CD1c-positive myeloid dendritic cell (primary cell): Measurements from ENCODE around the gene MLLT6.
A peak's percentile ranks its signal among the peaks of the same experiment; 100 is the strongest.
"Not testable (repeated sequence)": the region's sequence is repeated elsewhere in the genome, so short reads cannot be mapped to it uniquely, and the experiment has no call there.

Experiments used
- DNase-seq: peaks from one replicate; pipeline ENCODE4 v3.0.0-alpha.2; 2016; ENCODE audit errors: extremely low spot score

MLLT6 gene

DNA sequence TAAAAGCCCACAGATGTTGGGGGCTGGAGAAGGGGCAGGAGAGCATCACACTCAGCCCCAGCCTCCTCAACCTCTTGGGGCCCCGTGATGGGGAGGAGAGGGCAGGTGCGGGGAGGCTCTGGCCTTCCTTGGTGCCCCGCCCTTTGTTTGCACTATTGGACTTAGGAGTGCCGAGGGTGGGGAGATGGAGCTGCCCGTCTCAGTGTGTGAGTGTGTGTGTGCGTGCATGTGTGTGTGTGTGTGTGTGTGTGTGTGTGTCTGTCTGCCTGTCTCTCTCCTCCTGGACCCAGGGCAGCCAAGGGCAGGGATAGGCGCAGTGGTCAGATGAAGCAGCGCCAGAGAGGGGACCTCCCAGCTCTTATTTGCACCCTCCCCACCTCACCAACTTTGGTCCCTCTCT is 21.1 kb downstream of the MLLT6 start:
- not testable (repeated sequence) for DNase-seq

DNA sequence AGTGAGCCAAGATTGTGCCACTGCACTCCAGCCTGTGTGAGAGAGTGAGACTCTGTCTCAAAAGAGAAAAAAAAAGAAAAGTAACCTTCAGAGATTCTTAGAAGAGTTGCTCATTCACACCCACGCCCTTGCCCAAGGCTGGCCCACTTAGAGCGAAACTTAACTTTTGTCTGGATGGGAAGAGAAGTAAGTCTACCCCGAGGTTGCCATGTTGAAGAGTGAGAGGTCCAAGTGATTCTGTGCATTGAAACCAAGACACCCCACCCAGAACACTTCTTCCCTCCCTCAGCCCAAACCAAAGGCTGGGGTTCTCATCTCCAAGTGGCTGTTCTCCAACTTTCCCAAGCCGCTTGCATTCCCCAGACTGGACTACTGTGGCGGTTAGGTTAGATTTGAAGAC is 22.7 kb downstream of the MLLT6 start:
- peak; percentile 91 for DNase-seq

DNA sequence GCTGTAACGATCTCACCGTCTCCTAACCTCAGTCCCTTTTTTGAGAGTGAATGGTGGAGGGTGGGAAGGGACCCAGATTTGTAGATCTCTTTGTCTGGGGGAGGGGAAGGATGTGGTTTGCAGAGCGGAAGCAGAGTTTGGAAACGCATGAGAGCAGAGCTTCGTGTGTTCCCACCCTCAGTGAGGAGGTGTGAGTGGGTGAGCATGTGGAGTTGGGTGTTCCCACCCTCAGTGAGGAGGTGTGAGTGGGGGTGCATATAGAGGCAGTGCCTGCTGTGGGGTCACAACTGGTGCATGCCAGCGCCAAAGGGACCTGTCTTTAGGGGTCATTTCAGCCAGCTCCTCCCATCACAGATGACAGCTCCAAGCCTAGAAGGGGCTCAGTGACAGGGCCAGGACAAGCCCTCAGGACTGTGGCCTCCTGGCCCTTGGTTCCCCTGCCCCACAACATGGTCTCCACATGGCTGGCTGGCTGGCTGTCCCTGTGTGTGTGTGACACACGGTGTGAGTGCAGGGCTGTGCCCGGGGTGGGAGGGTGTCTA is 23.3 kb downstream of the MLLT6 start:
- peak; percentile 64 for DNase-seq

DNA sequence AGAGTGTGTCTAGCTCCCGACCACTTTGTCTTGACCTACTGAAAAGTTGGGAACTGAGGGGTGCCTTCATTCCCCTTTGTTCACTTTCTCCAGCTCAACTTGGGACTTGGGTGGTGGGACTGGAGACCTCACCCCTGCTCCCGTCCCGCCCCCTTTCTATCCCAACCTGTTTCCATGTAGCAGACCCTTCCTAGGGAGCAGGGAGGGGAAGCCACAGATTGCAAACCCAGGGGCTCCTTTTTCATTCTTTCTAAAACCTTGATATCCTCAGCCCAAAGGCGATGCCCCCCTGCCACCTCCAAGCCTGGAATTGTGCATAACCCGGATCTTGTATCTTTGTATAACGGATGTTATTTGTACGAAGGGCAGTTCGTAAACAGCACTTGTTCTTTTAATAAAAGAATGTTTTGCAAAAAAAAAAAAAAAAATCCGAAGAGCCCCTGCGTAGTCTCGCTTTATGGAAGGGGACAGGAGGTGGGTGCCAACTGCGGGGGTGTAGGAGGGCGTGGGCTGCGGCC is 24.4 kb downstream of the MLLT6 start:
- DNase-seq: no peak

DNA sequence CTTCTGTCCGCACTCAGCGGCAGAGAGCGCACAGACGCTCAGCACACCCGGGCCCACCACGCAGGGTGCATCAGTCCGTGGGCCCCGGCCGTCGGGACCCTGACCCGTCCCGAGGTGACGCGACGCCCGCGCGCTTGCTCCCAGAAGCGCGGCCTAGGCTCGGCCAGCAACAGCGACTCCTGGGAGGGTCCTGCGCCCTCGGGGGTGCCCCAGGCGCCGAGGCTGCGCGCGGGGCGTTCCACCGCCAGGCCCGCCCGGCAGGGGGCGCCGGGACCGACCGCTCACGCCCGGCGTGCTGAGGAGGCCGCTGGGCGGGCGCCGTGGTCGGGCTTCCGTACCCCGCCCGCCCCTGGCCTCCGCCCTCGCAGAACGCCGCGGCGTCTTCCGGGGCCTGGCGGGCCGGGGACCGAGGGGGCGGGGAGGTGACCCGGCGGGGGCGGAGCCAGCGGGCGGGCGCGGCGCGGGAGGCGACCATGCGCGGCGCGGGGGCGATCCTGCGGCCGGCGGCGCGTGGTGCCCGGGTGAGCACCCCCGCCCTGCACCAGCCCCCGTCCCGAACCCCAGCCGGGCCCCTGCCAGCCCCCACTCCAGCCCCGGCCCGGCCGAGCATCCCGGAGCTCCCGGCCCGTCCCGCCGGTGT is 24.9 kb downstream of the MLLT6 start, which contains the start of gene CISD3:
TSS of gene CISD3 (plus strand) at position 456 of the 640 bp plus-strand sequence. CDS start at position 474, 18 bp downstream.
- DNase-seq: peak; percentile 85

DNA sequence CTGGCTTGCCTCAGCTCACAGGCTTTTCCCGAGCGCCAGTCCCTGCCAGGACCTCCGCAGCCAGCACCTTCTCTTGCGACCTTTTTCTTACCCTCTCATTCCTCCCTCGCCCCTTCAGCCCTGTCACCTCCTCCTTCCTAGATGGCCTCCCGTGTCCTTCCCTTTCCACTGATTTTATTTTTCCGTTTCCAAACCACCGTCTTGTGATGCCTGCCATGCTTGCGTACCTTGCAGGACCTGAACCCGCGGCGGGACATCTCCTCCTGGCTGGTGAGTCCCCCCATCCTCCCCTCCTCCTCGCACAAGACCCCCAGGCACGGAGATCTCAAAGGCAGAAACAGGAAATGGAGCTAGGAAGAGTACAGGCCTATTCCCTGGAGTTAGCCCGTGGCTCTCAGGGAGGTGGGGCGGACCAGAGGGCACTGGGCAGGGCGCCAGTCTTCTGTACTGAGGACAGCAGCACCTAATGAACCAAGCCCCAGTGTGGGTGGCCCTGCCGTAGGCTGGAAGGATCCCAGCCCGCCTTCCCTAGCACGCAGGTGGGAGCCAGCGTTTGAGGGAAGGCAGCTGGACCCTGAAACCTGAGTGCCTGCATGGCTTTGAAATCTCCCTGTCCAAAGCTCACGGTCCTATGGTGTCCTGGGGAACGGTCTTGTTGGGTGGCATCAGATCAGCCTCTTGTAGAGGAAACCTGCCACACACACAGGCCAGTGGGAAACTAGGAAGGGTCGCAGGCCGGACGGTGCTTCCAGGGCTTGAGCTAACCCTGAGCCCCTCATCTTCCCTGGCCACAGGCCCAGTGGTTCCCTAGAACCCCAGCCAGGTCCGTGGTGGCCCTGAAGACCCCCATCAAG is 25.7 kb downstream of the MLLT6 start:
- DNase-seq: peak; percentile 37

DNA sequence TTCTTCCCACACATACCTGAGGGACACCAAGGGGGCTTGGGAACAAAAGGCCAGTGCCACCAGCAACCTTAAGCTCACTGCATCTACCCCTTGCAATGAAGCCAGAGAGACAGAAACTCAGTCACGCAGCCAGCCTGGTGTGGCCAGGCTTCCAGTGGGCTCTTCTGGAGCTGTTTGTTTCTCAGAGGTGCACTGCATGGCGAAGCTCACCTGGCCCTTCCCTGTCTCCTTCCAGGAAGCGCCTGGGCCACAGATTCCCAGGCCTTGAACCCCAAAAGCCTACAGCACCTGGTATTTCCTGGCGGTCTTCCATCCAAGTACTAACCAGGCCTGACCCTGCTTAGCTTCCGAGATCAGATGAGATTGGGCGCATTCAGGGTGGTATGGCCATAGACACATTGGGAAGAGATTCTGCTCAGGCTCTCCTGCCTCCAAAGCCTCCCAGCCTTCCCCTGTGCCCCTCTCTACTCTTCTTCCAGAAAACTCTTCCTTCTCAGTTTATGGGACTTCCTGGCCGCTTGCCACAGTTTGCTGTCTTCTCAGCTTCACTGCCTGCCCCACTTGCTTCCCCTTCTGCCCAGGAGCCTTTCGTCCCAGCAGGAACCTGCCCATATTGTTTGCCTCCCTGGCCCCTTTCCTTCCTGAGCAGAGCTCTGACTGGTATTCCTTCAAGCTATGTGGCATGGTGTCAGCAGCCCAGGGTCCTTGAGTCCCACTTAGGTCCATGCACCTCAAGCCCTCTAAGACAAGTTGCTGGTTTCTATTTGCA is 26.6 kb downstream of the MLLT6 start:
- peak; percentile 41 for DNase-seq

DNA sequence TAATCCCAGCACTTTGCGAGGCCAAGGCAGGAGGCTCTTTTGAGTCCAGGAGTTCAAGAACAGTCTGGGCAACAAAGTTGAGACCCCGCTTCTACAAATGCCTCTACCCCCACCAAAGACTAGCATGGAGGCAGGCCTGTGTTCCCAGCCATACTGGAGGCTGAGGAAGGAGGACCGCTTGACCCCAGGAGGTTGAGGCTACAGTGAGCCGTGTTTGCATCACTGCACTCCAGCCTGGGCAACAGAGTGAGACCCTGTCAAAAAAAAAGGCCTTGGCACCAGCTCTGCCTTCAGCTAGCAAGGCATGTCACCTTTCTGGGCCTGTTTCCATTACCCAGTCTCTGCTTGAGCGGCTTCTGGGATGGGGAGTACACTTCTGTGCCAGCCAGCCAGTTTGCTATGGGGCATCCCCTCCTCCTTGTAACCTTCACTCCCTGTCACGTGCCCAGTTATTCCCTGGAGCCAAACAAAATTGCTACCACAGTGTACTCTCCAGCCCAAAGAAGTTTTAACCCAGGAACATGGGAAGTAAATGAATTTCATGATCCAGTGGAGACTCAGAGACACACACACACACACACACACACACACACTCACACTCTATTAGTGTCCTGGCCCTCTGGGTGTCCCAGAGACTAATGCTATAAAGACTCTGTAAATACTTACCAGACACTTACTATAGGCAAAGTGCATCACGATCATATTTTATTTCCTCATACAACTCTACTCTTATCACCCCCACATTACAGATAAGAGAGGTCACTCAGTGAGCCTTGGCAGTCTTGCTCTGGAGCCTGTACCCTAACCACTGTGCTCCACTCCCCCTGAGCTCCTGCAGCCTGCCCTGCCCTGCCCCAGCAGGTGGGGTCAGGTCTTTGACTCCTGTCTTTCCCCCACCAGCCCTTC is 27.6 kb downstream of the MLLT6 start:
- DNase-seq: no peak

DNA sequence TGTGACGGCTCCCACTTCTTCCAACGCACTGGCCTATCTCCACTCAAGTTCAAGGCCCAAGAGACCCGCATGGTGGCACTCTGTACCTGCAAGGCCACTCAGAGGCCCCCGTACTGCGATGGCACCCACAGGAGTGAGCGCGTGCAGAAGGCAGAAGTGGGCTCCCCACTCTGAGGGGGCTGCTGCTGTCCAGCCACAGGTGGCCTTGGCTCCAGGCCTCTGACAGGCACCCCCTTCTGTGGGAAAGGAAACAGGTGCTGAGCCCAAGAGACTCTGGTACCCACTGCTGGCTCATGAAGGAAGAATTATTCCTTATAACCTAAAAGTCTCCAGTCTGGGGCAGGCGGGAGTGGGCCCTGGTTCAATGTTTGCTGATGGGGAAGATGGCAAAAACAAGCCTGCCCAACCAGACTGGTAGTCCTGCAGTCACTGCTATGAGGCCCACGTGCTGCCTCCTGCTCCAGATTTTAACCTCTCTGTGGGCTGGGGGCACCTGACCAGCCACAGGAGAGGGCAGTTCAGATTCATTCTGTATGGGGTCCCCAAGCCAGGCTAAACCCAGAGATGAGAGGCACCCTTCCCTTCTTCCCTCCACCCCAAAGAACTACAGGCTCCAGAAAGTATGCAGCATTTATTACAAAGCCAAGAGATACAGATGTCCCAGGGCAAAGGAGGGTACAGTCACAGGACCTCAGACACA is 28.4 kb downstream of the MLLT6 start:
- DNase-seq: no peak

DNA sequence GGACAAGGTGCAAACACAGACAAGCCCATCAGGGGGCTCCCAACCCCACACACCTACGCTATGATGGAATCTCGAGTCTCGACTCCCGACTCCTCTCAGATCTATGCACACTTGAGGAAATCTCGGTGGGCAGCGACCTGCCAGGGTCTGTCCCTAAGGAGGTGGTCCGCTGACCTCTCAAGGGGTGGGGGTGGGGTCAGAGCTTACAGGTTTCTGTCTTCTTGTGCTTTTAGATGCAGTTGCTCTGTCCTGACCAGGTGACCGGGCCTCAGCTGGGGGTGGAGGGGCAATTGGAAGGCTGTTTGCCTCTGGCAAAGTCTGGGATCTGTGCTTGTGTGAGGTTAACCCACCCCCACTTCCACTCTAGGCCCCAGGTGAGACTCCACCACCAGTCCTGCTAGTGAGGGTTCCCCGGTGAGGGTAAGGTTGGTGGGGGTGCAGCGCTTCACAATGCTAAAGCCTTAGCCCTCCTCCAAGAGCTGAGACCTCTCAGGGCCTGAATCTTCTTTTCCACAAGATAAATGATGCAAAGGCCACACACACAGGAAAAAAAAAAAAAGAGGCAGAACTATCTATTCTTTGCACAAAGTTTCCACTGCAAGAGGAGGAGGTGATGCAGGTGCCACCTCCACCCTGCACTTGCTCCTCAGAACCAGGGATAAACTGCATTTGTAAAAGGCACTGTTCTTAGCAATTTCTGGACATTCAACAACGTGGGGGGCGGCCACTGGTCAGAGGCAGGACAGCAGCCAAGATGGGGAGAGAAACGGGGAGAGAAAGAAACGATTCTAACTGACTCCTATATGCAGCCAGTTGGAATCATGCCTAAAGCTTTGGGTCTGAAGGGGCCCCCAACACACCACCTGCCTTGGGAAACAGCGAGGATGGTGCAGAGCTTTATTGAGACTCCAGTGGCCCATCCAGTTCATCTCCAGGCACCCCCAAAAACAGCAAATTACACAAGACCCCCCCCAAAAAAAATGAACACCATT is 29.2 kb downstream of the MLLT6 start:
- no peak for DNase-seq

DNA sequence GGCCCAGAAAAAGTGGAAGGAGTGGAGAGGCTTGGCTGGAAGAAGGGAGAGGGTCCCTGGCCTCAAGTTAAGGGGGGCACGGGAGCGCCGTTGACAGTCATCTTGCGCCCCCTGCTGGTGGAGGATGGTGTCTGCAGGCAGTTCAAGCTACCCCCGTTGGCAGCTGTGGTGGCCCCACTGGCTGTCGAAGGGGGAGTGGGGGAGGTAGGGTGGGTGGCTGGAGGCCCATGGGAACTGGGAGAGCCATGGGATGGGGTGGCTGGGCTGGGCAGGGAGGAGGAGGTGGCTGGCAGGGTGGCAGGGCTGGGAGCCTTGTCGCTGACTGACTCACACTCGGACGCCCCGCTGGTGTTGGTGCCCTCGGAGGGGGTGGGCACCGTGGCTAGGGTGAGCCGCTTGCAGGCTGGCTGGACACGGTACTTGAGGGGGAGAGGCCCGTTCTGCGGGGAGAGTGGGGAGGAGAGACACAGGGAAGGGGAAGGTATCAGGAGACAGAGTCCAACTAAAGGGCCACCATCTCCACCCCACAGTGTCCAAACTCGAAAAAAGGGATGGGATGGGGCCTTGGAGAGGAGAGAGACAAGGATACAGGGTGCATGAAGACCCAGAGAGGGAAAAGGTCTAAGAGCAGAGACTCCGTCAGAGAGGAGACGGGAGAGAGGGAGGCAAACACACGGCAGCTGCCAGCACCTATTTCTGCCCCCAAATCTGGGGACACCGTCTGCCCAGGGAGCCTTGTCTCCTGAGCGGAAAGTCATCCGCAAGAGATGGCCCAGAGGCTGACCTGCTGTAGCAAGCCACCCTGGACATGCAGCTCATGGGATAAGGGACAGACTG is 30.3 kb downstream of the MLLT6 start:
- DNase-seq: peak; percentile 67

DNA sequence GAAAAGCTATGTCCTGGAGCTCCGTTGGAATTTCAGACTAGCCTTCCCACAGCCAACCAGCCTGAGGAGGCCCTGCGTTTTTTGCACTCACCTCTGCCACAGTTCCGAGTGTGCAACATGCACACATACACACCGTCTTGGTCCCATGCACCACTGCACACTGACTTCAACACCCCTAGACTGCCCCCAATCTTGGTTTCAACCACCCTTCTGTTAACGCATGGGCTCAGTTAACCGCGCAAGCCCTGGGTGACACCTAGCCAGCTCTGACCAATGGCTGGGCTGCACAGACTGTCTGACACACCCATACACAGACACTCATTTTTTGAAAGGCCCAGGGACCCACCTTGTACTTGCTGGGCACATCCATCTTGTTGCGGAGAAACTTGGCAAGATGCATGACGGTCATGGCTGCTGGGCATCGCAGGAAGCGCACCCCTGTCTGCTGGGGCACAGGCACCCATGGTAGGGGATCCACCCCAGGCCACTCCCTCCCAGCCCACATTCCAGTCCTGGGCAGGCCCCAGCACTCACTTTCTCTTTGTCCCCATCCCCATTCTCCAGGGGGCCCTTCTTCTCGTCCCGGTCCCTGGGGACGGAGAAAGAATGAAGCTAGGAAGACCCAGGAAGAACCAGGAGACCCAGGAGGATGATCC is 33.1 kb downstream of the MLLT6 start:
- DNase-seq: no peak

DNA sequence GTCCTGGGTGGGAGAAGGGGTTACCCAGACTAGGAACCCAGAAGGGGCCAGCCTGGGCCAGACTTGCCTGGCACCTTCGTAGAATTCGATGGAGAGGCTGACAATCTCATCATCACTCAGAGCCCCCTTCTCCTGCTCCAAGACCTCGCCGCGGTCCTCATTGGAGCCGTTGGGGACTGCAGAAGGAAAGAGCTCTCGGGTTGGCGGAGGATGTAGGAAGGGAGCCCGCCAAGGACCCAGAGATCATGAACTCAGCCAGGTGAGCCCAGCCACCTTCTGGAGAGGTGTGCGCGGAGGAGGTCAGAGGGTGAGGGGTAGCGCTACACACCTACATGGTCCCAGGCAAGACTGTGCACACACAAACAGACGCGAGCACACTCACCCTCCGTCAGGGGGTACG is 33.6 kb downstream of the MLLT6 start:
- no peak for DNase-seq

DNA sequence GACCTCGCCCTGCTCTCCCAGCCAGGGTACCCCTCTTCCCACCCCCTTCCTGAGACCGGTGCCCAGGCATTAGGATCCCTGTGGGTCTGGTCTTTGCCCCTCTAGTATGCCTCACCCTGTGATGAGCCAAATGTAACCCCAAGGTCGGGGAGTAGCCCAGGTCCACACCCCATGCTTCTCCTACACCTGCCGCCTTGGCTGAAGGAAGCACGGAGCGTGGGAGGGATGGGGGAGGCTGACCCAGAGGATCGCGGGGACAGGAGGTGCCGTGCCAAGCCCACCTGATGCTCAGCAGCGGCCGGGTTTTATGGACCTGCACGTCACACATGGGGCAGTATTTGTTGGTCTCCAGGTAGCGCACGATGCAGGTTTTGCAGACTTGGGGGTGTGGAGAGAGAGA is 34.2 kb downstream of the MLLT6 start:
- no peak for DNase-seq

DNA sequence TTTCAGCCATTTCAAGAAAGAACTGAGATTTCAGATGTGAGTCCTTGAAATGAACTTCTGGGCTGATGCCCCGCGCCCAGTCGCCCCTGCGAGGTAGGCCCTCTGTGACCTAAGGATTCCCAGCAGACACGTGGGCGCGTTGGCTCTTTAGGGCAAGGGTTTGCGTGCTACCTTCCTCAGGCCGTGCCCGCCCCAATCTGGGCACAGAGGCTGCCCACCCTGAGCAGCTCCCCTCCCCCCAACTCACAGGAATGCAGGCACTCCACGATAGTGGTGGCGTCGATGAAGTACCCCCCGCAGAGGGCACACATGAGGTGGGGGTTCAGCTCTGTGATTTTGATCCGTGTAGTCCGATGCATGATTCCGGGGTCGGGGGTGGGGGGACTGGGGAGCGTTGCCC is 35.0 kb downstream of the MLLT6 start:
- DNase-seq: no peak

DNA sequence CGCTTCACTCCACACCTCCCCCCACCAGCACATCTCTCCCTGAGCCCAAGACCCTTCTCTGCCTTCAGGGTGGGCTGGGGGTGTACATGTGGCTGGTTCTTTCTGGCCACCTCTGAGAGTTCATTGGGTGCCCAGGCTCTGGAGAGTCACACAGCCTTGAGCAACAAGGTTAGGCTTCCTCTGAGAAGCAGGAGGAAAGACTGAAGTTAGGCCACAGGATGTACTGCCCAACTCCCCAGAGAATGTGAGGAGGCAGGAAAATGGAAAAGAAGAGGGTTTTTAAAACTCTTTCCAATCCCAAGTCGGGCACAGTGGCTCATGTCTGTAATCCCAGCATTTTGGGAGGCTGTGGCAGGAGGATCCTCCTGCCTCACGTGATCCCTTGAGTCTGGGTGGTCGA is 35.7 kb downstream of the MLLT6 start:
- no peak for DNase-seq

DNA sequence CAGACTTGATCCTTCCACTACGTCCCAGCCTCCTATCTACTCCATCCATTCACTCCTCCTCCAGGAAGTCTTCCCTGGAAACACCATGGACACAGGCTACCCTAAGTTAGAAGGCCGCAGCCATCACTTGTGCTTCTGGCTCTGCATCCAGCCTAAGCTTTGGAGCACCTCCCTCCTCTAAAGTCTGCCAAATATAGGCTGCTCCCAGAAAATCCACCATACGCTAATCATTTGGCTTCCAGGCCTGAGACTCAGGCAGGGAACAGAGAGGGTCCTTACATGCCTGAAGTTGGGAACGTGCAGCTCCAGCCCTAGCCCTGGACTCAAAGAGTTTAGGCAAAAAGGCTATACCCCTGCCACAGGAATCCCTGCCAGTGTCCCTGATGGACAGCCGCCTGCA is 36.4 kb downstream of the MLLT6 start:
- no peak for DNase-seq
